HG03565 (cell line): ENCODE results near the gene COMT.
"Not testable (repeated sequence)": the region's sequence is repeated elsewhere in the genome, so short reads cannot be mapped to it uniquely, and the experiment has no call there.

Experiments
- ATAC-seq: cut with Tn5 transposase; IDR thresholded peaks from one replicate; pipeline ENCODE4 v1.9.1; 2021; ENCODE audit warnings: mild to moderate bottlenecking, moderate library complexity; ENCODE audit not compliant: unreplicated experiment

COMT gene

GRCh38 chr22:19928207-19928606 lies 13.4 kb upstream of the COMT start:
- ATAC-seq = no peak

- ATAC-seq = no peak
These were observed 11.7 kb upstream of the COMT start for GRCh38 chr22:19929586-19930550.

GRCh38 chr22:19930551-19931486 lies 10.8 kb upstream of the COMT start:
- no peak for ATAC-seq

- no peak for ATAC-seq
These were observed 10.1 kb upstream of the COMT start for GRCh38 chr22:19931514-19931913.

- no peak for ATAC-seq
These were observed 9.0 kb upstream of the COMT start for GRCh38 chr22:19932367-19933206.

GRCh38 chr22:19933341-19934241 lies 8.0 kb upstream of the COMT start:
- no peak for ATAC-seq

GRCh38 chr22:19935123-19935718 lies 6.4 kb upstream of the COMT start:
- ATAC-seq = not testable (repeated sequence)

- ATAC-seq = no peak
These were observed 5.1 kb upstream of the COMT start for GRCh38 chr22:19936513-19936912.

GRCh38 chr22:19937616-19938473 lies 3.7 kb upstream of the COMT start:
- no peak for ATAC-seq

- no peak for ATAC-seq
These were observed 822 bp upstream of the COMT start for GRCh38 chr22:19940536-19941364.

GRCh38 chr22:19942157-19943081 lies 847 bp downstream of the COMT start:
- no peak for ATAC-seq

- ATAC-seq = no peak
These were observed 1.8 kb downstream of the COMT start for GRCh38 chr22:19943082-19944026.

GRCh38 chr22:19948057-19948760 lies 6.6 kb downstream of the COMT start:
- no peak for ATAC-seq

- ATAC-seq = no peak
These were observed 9.8 kb downstream of the COMT start for GRCh38 chr22:19951346-19951745.
